NCI-H2029 (cell line): Measurements from ENCODE around the gene PRTG.
"Not testable (repeated sequence)": the region's sequence is repeated elsewhere in the genome, so short reads cannot be mapped to it uniquely, and the experiment has no call there.

Source experiments
- DNase-seq: peaks from one replicate; lab custom pipeline; 2025; lab: John Stamatoyannopoulos, UW

Gene PRTG

GRCh38 chr15:55630858-55631257, 112.1 kb downstream of the PRTG start:
- DNase-seq: no peak

- DNase-seq: no peak
These were observed 114.6 kb downstream of the PRTG start for GRCh38 chr15:55628369-55628730.

GRCh38 chr15:55627730-55628368, 115.1 kb downstream of the PRTG start:
- DNase-seq: no peak

GRCh38 chr15:55619783-55620182, 123.2 kb downstream of the PRTG start:
- DNase-seq: no peak

- DNase-seq: no peak
These were observed 124.6 kb downstream of the PRTG start for GRCh38 chr15:55618387-55618786.

GRCh38 chr15:55615445-55615844, 127.5 kb downstream of the PRTG start:
- no peak for DNase-seq

GRCh38 chr15:55613727-55614126, 129.2 kb downstream of the PRTG start:
- DNase-seq: no peak

GRCh38 chr15:55606214-55606613, 136.7 kb downstream of the PRTG start:
- DNase-seq: no peak

GRCh38 chr15:55601374-55601773, 141.6 kb downstream of the PRTG start:
- no peak for DNase-seq

GRCh38 chr15:55599439-55599838, 143.5 kb downstream of the PRTG start:
- DNase-seq: no peak

- not testable (repeated sequence) for DNase-seq
These were observed 149.9 kb downstream of the PRTG start for GRCh38 chr15:55593019-55593418.

- no peak for DNase-seq
These were observed 152.2 kb downstream of the PRTG start for GRCh38 chr15:55590788-55591187.

- no peak for DNase-seq
These were observed 153.7 kb downstream of the PRTG start for GRCh38 chr15:55589287-55589686.

GRCh38 chr15:55588815-55589115, 154.2 kb downstream of the PRTG start:
- DNase-seq: no peak

- DNase-seq: no peak
These were observed 154.7 kb downstream of the PRTG start, which contains the start of gene PYGO1 for GRCh38 chr15:55588070-55588814. PYGO1 (minus strand) TSS chr15:55588345; CDS start chr15:55587883, 462 bp downstream.

- no peak for DNase-seq
These were observed 155.5 kb downstream of the PRTG start for GRCh38 chr15:55587321-55588069.

GRCh38 chr15:55586808-55587207, 156.1 kb downstream of the PRTG start:
- no peak for DNase-seq

GRCh38 chr15:55576943-55577342, 166.0 kb downstream of the PRTG start:
- no peak for DNase-seq

- no peak for DNase-seq
These were observed 168.9 kb downstream of the PRTG start for GRCh38 chr15:55574096-55574495.

GRCh38 chr15:55573224-55573623, 169.7 kb downstream of the PRTG start:
- DNase-seq: no peak

GRCh38 chr15:55564347-55565145, 178.4 kb downstream of the PRTG start:
- no peak for DNase-seq

- DNase-seq: no peak
These were observed 180.4 kb downstream of the PRTG start for GRCh38 chr15:55562601-55563000.
